Amniotic epithelial cell (primary cell): ENCODE results near the gene TMA7.
A peak's percentile ranks its signal among the peaks of the same experiment; 100 is the strongest.
"Not testable (repeated sequence)": the region's sequence is repeated elsewhere in the genome, so short reads cannot be mapped to it uniquely, and the experiment has no call there.

Source experiments
- DNase-seq: peaks from one replicate; pipeline ENCODE4 v3.0.0-alpha.2; 2010; ENCODE audit warnings: low read depth

TMA7 gene

DNA sequence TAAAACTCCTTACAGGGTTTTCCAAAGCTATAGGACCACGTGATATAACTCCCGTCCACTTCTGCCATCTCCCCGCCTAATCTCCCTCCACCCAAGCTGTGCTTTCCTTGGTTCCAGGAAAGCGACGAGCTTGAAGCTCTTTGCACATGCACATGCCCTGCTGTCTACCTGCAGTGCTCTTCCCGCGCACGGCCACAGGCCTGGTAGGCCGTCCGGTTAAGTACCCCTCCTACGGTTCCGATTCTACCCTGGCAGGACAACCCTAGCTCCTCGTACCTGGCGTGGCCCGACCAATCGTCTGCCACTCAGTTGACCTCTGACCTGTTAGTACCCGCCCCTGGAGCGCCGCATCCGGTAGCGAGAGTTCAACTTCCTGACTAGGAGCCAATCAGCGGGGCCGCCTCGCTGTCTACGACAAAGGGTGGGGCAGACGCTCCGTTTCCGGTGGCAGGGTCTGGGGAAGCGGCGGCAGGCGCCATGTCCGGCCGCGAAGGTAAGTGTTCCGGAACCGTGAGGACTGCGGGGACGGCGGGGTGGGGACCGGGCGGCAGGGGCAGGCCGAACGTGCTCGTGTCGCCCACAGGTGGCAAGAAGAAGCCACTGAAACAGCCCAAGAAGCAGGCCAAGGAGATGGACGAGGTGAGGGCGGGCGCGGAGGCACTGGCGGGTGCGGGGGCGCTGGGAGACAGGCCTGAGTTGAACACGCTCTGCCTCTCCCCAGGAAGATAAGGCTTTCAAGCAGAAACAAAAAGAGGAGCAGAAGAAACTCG lies at the start of gene TMA7, which contains the start of gene CCDC51:
Gene TMA7 (plus strand): TSS at position 438 of the 770 bp plus-strand sequence. CDS start 40 bp downstream, at position 478.
Gene CCDC51 (minus strand): TSS at position 300 of the 770 bp plus-strand sequence. CDS start 4,991 bp downstream, outside the sequence.
- DNase-seq, result peak; percentile 93

DNA sequence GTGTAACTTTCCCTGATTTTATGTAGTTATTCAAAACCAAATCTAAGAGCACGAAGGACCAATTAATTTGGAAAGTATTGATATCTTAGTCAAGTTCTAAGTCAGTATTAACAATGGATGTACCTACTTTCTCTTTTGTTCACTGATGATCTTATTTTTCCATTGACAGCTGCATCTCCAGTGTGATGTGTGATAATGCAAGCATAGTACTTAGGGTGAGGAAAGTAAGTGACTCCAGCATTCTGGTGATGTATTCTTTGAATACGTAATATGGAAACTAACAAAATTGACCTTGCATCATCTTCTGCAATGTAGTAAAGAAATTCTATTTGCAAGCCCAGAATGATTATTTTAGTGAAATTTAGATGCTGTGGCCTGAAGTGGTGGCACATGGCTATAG lies 45.7 kb upstream of the TMA7 start:
- no peak for DNase-seq

DNA sequence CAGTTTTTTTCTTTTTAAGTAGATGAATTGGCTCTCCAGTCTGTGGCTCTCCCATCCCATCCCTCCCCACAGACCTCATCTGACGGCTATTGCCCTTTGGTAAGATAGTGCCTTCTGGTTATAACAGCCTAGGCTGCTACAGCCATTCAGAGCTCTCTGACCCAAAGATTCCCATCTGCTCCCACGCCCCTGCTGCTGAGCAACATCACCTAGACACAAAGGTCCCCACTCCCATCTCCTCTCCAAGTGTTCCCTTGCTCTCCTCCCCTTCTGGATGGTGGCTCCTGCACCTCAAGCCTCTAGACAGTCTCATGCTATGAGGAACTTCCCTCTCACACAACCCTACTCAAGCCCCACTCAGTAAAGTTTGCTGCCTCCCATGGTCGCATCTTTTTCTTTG lies 44.3 kb upstream of the TMA7 start:
- DNase-seq, result no peak

DNA sequence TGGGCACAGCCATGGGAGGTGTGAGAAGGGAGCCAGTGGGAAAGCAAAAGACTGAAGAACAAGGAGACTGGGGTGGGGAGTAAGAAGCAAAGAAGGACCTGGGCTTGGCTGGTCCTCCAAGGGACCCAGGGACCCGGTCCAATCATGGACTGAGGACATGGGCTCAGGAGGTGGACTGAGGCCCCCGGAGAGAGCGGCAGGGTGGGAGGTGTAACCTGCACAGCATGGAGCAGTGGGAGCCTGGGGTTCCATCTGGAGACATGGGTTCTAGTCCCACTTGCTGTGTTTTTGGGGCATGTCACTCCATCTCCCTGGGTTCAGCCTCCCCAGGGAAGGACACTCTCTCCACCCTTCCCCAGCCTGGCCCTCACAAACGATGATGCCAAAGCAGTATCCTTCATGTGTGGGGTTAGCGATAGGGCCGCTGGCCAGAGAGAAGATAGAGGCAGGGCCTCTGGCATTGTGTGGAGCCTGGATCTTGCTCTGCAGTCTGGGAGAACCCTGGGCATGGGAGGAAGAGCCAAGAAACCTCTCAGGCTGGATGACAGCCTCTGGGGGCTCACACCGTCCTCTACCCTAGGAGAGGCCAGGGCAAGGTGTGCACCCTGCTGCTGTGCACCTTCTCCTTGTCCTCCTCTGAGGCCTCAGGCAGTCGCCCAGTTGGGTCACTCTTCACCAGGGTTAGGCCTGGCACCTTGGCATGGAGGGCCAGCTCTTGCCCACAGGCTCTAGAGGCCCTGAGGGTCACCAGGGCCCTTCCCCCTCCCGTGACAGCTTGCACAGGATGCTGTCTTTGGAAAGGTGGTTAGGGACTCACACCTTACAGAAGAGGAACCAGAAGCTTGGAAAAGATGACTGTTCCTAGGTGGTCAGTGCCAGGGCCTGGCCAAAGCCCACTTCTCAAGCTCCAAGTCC lies 42.0 kb upstream of the TMA7 start:
- DNase-seq, result no peak

DNA sequence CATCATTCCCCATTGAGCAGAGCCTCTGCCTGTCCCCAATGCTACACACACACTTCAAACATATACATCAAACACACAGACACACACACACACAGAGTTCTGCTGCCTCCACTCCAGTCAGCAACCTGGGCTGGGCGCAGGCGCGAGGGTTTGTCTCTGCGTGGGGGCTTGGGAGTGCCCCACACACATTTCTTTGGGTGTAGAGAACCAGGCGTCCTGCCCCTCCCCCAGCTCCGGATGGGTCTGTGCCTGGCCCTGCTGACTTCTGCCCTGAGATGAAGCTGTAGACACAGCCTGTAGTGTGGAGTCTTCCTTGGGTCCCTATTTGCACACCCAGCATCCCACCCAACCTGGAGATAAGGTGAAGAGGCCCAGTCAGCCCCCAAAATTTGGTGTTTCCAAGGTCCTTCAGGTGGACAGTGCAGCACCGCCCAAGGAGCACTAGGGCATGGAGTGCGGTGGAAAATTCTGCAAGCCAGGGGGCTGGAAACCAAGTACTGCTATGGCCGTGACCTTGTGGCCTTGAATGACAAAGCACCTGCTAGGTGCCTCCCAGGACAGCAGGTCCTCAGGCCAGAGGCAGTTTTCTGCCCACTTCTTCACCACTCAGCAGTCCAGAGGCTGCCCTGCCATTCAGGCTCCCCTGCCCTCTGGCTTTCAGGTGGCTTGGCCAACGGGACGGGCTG lies 41.2 kb upstream of the TMA7 start:
- DNase-seq, result peak; percentile 10

DNA sequence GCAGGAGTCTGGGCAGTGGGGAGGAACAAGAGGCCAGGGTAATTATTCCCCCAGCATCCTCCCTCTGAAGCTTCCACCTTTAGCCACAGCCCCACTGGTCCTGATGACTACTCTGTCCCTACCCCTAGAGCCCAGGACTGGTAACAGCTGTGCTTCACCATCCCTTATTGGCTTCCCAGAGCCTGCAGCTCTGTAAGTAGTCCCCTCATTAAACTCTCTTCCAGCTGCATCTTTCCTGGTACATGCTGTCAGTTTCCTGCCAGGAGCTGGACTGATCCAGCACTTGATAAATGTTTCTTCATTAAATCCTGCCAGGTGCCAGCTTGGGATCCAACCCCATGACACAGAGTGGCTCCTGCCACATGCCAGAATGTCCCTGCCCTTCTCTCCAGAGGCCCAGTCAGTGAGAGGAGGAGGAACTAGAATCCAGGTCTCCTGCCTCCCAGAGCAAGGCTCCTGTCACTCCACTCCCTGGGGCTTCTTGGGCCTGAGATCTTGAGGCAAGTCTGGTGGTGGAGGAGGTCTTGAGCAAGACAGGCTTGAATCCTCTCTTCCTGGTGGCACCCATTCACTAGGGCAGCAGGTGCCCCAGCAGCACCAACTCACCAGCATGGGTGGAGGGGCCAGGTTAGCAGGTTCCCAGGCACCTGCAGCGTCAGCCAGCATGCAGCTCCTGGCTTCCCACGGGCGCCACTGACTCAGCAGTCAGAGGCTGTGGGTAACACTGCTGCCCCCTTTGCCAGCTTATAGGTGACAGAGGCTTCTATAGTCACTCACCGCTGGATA lies 40.5 kb upstream of the TMA7 start:
- no peak for DNase-seq

DNA sequence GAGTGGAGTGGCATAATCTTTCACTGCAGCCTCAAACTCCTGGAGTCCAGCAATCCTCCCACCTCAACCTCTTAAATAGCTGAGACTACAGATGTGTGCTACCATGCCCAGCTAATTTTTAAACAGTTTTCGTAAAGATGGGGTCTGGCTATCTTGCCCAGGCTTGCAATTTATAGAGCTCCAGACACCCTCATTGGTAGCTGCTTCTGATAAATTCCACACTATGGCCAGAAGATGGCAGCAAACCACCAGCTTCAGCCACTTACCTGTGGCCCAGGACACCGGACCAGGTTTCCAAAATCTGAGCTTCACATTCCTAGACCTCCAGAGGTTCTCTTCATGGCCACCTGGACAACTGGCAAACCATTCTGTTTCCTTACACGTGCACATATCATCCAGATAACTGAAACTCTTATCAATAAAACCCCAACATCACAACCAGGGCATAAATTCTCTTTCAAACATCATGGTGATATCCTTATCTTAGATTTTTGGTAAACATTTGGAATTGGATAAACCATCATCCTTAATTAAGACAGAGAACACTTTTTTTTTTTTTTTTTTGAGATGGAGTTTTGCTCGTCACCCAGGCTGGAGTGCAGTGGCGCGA lies 39.1 kb upstream of the TMA7 start:
- peak; percentile 47 for DNase-seq

DNA sequence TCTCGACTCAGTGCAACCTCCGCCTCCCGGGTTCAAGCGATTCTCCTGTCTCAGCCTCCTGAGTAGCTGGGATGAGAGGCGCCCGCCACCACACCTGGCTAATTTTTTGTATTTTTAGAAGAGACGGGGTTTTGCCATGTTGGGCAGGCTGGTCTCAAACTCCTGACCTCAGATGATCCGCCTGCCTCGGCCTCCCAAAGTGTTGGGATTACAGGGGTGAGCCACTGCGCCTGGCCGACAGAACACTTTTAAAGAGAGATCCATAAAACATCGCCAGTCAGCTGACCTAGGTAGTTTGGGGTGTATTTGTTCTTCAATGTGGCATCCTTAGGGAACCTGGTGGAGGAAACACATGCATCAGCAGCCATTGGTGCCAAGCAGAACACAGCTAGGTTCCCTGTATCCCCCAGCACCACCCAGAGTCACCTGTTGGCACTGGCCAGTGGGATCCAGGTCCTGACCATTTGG lies 38.6 kb upstream of the TMA7 start:
- not testable (repeated sequence) for DNase-seq

DNA sequence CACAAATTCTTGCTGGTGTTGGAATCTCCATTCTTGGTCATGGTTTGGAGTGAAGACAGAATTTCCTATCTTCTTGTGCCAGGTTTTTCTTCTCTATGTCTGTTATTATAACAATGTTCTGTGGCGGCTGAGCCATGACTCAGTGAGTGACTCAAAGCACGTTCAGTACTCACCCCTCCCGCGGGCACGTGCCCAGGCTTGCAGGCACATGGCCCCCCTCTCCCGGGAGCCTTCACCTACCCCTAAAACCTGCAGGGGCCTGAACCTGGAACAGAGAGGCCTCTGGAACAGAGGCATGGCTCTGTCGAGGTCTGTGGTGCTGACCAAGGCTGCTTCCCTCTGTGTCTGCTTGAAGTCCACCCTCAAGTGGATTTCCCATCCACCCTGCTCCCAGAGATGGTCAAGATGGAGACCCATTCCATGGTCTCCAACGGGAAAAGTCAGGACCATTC lies 37.8 kb upstream of the TMA7 start:
- DNase-seq, result peak; percentile 85

DNA sequence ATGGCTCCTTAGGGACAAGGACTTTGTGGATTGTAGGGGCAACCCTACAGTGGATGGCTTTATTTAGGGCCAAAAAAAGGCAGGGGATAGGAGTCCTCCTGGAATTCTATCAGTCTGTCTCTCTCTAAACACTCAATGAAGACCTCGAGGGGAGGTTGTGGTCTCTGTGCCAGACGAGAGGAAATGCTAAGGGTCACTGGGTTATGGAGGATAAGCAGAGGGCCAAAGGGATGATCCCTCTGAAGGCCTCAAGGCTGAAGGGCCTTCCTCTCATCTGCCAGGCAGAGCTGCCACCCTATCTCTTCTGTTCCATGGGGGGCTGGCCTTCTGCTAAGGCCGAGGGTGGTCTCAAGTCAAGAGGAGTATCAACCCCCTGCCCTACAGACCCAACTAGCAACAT lies 37.1 kb upstream of the TMA7 start:
- no peak for DNase-seq

DNA sequence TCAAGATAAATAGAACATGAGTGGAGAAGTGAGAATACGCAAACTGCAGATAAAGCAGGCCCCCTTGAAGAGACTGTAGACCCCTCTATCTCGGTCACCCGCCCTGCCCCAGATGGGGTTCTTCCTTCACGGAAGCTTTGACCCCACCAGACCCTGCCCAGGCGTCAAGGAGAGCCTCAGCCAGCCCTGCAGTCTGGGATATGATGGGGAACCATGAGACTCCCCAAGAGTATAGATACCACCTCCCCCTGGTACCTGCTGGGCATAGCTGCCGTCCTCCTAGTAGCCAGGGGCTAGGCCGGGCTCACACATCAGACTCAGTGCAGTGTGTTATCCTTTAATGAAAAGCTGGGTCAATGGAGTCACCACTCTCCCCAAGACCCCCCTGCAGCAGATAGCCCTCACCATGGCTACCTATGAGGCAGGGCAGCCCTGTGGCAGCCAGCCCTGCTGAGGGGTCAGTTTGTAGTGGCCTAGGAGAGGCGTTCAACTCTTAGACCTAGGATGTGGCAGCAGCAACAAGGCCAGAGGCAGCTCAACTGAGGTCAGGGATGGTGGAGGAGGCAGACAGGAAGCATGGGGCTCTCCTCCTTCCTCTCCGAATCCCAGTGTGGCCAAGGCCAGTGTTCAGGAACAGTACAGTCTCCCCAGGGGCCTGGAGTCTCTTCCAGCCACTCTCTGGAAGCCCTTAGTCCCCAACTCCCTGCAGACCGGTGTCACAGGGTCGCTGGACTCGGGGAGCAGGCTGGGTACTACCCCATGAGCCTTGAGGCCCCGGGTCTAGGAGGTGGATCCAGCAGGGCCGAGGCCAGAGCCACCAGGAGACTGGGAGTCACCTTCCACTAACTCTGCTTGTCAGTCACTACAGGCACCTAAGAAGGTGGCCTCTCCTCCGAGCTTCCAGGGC lies 36.3 kb upstream of the TMA7 start:
- no peak for DNase-seq

DNA sequence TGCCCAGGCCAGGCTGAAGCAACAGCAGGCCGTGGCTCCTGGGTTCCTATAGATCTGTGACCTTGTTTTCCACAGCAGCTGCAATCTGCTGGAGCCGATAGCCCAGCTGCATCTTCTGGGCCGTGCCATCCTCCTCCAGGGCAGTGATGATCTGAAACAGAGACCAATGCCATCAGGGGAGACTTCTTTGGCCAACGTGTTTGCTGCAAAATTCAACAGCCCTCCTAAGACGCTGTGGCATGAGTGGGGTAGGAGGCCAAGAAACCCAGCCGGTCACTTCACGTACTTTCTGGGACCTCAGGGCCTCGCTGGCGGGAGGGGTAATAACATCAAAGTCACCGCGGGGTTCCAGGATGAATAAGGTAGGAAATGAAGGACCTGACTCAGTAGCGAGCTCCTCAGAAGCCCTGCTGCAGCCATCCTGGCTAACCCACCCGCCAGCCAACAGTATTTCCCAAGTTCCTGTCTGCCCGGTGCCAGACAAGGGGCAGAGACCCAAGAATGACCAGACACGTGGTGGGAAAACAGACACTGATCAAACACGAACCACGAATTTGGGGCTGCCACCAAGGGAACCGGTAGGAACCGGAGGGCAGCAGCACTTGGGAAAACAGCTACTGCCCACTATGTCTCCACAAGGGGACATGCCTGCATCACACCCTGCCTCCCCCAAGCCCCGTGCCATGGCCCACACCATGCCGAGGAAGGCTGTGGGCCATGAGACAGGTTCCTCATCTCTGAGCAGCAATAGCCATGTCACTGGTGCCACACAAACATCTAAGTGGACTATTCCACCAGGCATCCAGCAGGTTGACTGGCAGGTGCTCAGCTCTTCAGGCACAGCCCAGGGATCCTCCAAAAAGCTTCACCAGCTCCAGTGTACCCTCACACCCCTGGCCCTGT lies 35.4 kb upstream of the TMA7 start:
- DNase-seq, result no peak

DNA sequence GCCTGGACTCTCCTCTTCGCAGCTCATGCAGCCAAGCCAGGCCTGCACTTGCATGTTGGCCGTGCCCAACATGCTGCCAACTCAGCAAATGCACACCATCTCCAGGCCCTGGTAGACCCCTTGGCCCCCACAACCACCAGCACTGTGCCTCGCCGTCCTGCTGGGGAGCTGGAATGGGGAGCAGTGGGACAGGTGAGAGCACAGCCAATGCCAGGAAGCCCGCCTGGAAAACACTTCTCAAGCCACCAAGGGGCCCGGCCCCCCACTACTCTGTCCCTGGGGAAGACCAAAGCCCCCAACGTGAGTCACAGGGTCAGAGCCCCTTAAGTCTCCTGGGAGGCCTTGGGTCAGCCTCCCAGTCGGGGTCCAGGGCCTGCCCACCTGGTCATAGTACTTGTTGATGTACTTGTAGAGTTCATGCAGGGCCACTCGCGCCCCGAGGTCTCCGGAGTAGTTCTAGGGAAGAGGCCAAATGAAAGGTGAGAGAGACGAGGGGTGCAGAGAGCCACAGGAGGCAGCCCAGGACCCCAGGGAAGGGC lies 34.6 kb upstream of the TMA7 start:
- DNase-seq, result no peak

DNA sequence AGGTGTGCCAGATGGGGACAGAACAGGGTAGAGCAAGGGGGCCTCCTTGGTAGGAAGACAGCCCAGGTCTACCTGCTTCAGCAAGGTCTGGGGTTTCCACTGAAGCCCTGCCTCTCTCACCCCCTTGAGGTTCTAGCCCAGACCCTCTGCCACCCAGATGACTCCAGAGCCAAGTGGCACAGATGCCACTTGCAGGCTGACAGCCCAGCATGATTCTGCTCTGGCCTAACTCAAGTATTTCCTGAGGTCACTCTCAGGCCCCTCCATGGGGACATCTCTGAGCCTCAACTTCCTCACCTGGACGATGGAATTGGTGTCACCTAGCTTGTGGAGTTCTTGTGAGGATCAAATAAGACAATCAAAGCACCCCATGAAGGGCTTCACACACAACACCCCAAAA lies 34.1 kb upstream of the TMA7 start:
- no peak for DNase-seq

DNA sequence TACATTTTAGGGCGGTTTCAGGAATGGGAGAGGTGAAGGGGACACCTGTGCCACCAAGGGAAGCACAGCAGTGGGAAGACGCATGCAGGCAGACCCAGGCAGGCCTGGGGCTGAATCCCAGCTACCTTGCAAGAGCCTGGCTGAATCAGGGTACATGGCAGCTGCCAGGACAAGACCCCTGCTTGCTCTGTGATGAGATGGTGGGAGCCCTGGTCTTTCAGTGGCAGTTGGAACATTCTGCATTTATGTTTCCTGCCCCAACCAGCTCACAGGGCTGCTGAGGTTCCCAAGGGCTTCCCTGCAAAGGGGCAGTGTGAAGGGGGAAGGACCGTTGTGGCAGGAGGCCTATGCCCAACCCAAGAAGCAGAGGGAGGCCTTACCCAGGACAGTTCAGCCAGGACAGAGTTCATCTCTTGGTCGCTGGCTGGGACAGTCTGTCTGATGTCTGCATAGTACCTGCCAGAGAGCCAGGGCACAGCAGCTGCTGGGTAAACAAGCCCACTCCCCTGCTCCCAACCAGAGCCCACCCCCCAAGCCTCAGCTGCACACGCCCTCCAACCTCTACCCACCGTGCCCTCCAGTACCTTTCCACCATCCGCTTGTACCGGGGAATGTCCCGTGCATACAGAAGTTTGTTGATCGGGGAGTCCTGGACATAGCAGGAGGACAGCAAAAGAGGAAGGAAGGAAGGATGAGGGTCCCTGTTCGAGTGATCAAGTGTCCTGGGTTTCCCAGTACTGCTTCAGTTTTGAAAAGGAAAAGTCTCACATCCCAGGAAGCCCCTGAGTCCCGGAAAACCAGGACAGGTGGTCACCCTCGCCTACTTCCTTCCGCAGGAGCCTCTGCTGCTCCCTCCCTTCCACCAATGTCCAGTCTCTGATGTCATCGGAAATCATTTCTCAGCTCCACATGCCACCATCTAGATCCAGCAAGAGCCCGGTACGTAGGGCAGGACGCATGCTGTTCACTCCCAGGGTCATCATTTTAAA lies 33.3 kb upstream of the TMA7 start:
- no peak for DNase-seq

DNA sequence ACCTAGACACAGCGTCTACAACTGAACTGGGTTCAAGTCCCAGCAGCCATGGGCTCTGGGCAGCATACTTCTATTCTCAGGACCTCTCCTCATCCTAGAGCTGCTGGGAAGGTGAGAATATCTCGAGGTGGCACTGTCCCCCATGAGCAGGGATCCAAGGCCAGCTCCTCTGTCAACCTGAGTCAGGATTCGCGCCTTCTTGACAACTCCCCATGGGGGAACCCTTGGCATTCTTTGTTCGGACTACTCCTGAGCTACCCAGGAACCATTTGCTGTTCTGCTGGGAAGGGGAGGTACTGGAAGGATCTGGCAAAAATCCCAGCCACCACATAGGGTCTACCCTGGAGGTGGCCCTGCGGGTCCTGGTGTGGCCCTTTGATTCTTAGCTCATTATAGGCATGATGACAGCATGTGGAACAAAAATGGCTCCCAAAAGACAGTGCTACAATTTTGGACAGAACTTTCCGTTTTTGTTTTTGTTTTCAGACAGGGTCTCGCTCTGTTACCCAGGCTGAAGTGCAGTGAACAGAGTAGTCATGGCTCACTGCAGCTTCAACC lies 32.4 kb upstream of the TMA7 start:
- DNase-seq, result no peak

DNA sequence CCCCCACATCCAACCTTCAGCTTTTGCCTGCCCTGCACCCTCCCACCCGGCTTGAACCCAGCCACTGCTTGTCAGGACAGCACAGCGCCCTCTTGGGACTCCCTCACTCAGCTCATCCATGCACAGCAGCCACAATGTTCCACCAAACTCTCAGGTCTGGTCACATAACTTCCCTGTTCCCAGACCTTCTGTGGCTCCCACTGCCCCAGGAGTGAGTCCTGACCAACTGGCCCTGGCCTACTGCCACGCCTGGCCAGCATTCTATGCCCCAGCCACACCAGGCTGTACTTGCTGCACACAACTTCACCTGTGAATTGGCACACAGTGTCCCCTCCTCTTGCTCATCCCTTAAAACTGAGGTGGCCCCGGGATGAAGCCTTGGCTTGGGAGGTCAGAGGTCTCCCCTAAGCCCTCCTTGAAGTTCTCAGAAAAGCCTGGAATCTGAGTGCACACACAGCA lies 31.2 kb upstream of the TMA7 start:
- no peak for DNase-seq
